Loucy (cell line): Measurements from ENCODE around the gene RAB31.

Experiments
- CTCF ChIP-seq: fragments of 200-600 bp; sonication (generic); conservative IDR thresholded peaks from 2 replicates; pipeline ENCODE4 v1.5.1; 2014; ENCODE audit warnings: mild to moderate bottlenecking, antibody characterized with exemption, low read length
- EZH2phosphoT487 ChIP-seq: fragments of 200-600 bp; IDR thresholded peaks from 2 replicates; pipeline ENCODE4 v1.6.1; 2018; ENCODE audit warnings: antibody characterized with exemption, mild to moderate bottlenecking, moderate library complexity, borderline replicate concordance

- TF ChIP-seq CTCF (no peak), EZH2phosphoT487 (no peak)
These were observed 23.9 kb downstream of the RAB31 start for GRCh38 chr18:9732031-9732430.
